NCI-H1417 (cell line): ENCODE results near the gene PIP4K2A.
"Not testable (repeated sequence)": the region's sequence is repeated elsewhere in the genome, so short reads cannot be mapped to it uniquely, and the experiment has no call there.

ENCODE experiments used
- DNase-seq, 3 experiments: peaks; one replicate each; lab custom pipeline; 2025; lab: John Stamatoyannopoulos, UW

Gene PIP4K2A

DNA sequence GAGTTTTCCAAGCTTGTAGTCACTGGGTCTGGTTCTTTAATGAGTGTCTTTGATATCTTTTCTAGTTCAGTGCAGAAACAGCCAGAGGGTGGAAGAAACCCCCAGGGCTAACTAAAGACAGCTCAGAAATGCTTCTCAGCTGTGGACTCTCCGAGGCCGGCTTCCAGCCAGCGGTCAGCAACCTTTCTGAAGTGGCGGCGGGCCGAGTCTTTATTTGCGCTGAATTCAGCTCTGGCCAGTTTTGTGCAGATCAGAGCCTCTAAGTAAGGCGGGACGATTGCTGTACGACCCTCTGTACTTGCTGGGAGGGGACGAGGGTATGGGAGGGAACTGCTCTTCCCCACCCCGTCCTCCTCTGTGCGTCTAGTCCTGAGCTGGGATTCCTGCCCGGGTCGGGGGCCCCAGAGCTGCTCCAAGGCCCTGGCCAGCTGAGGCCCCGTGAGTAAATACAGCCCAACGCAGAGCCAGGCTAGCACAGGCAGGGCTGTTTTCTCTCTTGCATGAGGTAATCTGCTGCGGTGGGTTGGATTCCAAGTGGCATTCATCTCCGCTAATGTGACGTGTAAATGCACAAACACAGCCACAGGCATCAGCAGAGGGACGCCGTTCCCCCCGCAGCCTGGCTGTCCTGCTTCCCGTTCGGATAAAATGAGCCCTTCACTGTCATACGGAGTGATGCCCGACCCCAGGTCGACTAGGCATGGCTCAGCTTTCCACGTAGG is 159.8 kb downstream of the PIP4K2A start:
- DNase-seq, result peak in 1 of 3 experiments; percentile 70

DNA sequence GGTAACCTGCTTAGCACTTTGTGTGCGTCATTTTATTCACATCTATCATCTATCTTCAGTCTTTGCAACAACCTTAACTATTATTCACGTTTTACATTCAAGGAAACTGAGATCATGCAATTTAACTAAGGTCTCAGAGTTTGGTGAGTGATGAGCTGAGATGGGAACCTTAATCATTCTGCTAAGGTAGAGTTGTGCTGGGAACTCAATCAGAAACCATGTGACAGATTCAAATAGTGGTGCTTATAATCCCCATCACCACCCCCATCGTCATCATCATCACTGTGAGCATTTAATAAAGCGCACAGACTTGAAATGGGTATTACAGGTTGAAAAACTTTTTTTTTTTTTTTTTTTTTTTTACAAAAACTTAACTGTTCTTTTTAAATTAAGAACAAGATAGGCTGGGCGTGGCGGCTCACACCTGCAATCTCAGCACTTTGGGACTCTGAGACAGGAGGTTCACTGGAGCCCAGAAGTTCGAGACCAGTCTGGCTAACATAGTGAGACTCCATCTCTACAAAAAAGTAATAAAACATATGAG is 160.9 kb downstream of the PIP4K2A start:
- no peak for DNase-seq

DNA sequence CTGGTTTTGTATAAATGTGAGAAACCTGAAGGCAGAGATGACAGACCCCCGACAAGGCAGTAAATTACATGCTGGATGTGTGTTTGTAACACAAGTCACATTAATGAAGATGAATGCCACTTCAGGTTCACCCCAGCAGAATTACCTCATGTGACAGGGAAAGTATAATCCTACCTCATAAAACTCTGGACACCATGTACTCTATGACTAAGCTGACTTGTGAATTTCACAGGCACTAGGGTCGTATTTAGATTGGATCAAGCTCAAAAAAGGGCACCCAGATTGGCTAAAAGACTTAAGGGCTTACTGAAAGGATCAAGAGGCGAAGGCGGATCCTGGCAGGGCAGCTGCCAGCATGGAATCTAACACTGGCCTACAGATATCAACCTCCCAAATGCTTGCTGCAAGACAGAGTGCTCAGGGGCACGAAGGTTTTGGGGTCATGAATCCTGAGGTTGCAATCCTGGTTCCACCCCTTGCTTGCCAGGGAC is 161.4 kb downstream of the PIP4K2A start:
- DNase-seq, result peak; percentile 10 to 82 (median 43)

DNA sequence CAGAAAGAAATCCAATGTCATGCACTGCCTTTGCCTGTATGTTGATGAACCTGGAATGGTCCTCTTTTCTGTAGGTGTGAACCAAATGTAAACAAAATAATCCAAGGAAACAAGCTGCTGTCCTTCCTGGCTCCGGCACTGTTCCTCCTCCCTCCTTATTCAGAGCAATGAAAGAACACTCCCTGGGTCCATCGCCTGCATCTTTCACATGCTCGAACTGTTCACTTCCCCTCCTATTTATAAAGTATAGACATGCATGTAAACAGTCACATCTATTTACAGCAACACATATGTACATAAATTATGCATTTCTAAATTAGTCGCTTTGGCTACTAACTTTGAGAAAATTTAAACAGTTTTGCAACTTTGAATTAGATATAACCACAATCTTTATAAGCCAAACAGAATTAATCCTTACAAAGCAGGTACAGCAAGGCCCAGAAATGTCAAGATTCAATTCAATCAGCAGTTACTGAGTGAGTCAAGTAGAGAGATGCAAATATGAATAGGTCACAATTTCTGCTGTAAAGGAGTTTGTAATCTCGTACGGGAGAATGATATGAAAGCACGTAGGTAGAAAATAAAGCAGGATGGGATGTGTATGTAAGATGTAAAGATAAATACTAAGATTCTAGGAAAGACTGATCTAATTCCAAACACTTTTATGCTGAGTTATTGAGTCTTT is 162.6 kb downstream of the PIP4K2A start:
- no peak for DNase-seq

DNA sequence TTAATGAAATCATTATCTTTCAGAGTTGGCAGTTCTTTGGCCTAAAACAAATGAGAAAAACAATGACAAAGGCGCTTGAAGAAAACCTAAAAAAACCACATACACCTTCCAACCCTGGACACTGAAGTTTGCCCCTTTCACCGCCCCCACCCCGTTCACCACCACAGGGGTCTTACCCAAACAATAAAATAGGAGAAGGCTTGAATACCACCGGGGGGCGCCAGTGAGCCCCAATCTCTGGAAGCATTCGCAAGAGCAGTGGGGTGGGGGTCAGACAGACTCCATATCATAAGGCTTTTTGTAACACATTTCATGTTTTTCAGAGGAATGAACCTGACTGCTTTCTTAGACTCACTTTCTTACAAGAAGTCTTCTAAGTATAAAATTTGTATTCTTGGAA is 163.6 kb downstream of the PIP4K2A start:
- DNase-seq, result peak in 2 of 3 experiments; percentile 6 to 31

DNA sequence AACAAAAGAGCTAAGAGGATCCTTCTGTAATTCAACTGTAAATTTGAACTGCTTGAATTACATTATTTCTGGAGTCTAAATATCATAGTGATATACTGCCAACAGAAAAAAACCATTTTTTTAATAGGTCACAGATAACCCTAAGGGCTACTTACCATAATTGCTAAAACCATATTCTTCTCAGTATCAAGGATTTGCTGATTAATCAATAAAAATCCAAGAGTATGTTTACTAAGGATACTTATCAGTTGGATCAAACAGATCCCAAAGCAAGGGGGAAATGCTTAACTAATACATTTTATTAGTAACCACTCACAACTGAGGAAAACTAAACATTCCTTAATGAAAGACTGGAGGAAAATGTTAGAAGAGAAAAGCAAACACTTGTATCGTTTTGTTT is 166.0 kb downstream of the PIP4K2A start:
- no peak for DNase-seq

DNA sequence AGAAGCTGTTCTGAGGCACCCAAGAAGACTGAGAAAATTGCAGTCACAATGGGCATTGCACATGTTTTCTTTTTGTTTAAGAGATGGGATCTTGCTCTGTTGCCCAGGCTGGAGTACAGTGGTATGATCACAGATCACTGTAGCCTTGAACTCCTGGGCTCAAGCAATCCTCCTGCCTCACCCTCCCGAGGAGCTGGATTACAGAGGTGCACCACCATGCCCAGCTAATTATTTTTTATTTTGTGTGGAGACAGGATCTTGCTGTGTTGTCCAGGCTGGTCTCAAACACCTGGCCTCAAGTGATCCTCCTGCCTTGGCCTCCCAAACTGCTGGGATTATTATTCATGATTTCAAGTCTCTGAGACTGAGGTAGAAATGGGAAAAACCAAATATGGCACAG is 168.7 kb downstream of the PIP4K2A start:
- DNase-seq, result no peak

DNA sequence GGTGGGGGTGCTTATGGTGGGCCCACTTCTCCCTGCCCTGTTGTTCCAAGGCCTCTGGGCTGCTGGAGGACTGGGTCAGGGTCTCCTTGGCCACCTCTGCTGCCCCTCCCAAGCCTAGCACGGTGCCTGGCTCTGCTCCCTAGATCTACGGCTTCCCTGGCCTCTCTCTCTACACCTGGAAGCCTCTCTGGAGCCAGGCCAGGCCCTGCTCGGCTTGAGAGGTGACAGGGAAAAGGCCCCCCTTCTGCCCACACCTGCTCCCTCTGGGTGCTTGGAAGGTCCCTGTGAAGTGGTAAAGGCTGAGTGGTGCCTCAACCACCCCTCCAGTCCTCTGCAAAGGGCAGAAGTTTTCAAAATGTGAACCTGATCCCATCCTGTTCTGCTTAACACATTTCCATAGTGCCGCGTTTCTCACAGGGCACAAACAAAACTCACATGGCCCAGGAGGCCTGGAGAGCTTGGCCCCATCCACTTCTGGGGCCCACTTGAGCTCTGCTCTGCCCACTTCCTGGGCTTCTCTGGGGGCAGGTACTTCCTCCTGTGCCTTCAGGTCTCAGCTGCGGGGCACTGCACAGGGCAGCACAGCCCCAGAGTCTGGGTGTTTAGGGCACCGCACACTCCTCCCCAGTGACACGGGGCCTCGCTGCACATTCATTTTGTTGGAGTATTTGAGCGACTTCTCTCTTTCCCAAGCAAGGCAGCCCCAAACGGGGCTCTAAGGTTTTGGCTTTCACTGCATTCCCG is 169.9 kb downstream of the PIP4K2A start:
- no peak for DNase-seq

DNA sequence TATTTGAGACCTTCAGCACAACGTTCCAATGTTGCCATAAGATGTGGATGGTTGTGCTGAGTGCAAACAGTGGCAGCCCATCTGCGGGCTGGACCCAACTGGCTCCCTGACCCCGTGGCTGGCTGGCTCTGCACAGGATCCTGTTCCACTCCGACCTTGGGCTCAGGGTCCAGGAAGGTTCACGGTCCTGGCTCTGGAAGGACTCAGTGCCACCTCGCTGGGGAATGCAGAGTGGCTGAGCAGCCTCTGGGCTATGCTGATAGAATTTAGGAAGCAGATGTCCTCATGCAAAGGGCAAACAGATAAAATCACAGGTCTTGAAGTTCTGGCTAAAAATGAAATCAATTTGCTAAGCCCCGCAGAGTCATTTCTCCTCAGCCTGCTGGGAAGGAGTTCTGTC is 171.6 kb downstream of the PIP4K2A start:
- no peak for DNase-seq

DNA sequence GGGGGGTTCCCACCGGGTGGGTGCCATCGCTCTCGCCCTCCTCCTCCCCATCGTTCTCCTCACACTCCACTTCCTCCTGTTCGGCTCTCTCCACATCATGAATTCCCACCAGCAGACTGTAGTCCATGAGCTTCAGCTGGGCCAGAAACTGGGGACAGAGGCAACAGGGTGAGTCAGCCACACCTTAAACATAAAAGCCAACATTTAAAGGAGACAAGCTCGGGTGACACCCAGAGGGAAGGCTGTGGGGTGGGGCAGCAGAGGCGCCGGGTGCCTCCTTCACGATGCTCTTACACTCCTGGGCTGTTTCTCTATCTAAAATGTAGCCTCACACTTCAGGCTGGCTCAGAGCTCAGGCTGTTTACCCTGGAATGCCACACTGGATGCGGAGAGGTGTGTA is 172.5 kb downstream of the PIP4K2A start:
- no peak for DNase-seq

DNA sequence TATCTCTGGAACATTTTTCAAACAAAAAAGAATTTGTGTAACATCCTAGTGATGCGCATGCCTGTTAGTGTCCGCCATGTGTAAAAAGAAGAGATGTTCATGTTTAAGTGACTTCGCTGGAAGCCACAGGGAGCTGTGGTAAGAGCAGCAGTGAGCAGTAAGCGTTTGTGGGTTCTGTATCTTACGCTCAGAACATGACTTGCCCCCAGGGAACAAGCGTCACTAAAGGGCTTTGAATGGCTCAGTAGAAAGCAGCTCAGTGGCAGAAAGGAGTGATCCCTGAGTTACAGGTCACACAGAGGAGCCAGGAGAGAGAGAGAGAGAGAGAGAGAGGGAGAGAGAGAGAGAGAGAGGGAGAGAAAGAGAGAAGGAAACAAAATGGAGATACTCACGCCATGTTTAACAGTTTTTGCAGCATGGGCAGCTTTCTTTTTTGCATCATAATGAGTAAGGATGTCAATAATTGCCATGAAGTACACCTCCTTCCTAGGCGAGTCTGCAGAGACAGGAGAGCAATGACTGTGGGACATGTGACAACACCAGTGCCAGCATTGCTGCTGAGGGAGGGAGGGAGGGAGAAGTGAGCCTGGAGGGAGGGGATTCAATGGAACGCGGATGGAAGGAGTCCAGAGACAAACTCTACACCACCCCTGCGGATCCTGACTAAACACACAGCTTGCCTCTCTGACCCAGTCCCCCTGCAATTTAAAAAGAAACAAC is 174.6 kb downstream of the PIP4K2A start:
- DNase-seq, result peak in 1 of 3 experiments; percentile 12

DNA sequence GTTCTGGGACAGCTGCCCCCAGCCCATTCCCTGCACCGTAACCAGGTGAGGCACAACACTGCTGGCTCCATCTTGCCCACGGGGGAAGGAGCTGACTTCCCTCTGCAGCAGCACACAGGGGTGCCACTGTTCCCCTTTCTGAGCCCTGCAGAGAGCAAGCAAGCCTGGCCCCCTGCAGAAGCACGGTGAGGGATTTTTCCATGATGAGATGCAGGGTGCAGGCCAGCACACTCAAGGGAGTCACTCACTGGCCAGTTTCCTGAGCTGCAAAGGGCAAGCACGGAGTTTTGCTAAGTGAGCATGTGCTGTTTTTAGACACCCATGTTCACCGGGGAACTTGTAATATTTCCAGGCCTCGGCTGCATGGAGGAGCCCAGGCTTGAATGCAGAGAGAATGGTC is 176.6 kb downstream of the PIP4K2A start:
- DNase-seq, result no peak

DNA sequence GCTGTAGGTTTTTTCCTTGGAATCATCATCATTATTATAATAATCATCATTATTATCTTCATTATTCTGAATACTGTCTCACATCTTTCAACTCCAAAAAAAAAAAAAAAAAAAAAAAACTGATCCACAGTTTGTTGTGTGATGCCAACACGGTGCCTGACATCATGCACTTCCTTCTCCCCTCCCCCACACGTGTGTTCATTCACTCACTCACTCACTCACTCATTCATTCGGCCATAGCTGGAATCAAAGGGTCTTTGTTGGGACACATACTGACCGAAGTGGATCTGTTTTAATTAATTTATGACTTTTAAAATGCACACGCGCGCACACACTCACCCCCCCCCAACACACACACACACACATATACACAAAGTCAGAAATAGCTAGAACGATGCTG is 177.8 kb downstream of the PIP4K2A start:
- no peak for DNase-seq

DNA sequence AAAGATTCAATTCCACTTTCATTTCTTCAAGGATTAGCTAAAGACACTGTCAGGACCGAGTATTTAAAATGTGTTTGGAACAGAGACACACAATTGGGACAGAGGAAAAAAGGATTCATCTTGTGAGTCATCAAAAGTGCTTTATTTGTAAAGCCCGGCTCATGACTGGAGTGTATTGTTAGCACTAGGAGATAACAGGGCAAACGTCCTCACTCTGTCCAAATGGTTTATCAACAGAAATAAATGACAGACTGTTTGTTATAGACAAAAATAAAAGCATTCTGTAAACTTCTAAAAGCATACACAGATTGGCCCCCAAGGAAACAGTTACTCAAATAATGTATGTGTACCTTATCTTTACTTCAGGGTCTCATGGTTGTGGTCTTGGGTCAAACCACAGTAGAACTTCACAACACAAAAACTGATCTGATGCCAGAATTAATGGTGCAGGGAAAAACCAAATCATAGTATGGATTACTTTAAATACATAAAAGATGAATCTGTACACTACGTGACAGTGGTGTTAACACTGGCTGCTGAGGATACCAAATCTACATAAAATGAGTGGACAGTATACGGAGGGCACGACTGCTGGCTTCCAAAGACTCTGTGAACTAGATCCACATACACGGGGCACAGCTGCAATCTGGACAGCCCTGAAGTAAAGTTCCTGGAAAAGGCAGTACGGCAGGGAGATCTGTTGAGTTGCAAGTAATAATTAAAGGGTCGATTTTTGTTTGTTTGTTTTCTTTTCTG is 179.4 kb downstream of the PIP4K2A start:
- no peak for DNase-seq

DNA sequence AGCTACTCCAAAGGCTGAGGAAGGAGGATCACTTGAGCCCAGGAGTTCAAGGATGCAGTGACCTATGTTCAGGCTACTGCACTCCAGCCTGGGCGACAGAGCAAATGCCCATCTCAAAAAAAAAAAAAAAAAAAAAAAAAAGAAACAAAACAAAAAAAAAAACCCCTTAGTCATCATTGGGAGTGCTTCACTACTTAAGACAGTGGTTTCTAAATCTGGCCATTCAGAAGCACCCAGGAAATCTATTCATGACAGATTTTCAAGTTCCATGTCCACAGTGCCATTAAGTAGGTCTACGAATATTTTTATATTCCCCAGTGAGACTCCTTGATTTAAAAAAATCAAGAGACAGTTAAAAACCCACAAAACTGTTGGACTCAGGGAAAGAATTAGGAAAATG is 182.9 kb downstream of the PIP4K2A start:
- no peak for DNase-seq

DNA sequence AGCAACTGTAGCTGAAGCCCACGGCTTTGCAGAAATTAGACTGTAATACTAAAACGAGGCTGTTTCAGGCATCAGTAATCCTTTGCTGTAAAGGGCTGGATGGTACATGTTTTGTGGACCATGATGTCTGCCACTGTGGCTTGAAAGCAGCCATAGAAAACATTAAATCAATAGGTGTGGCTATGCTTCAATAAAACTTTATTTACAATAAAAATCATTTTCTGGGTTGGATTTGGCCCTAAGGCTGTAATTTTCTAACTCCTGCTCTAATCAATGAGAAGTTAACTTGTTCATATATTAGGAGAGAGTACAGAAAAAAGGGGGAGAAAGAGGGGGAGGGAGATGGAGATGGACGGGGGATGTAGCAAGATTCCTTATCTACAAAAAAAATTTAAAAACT is 183.4 kb downstream of the PIP4K2A start:
- DNase-seq, result no peak

DNA sequence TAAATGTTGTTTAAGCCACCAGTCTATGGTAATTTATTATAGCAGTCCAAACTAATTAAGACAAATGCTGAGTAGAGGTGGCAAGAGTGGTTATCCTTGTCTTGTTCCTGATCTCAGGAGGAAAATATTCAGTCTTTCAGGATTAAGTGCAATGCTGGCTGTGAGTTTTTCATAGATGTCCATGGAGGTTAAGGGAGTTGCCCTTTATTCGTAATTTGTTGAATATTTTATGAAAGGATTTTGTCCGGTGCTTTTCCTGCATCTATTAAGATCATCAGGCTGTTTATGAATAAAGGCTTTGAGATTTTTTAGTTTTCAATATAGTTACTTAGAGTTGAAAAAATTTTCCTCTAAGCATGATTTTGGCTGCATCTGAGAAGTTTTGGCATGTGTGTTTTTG is 186.9 kb downstream of the PIP4K2A start:
- DNase-seq, result no peak

DNA sequence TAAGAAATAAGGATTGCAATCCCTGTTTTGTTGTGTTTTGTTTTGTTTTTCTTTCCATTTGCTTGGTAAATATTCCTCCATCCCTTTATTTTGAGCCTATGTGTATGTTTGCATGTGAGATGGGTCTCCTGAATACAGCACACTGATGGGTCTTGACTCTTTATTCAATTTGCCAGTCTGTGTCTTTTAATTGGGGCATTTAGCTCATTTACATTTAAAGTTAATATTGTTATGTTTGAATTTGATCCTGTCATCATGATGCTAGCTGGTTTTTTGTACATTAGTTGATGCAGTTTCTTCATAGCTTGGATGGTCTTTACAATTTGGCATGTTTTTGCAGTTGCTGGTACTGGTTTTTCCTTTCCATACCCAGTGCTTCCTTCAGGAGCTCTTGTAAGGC is 190.0 kb downstream of the PIP4K2A start:
- not testable (repeated sequence) for DNase-seq

DNA sequence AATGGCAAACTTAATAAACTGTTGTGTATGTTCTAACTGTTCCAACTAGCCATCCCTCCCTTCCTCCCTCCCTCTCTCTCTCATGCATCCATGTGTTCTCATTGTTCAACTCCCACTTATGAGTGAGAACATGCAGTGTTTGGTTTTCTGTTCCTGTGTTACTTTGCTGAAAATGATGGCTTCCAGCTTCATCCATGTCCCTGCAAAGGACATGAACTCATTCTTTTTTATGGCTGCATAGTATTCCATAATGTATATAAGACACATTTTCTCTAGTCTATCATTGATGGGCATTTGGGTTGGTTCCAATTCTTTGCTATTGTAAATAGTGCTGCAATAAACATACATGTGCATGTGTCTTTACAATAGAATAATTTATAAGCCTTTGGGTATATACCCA is 193.7 kb downstream of the PIP4K2A start:
- not testable (repeated sequence) for DNase-seq

DNA sequence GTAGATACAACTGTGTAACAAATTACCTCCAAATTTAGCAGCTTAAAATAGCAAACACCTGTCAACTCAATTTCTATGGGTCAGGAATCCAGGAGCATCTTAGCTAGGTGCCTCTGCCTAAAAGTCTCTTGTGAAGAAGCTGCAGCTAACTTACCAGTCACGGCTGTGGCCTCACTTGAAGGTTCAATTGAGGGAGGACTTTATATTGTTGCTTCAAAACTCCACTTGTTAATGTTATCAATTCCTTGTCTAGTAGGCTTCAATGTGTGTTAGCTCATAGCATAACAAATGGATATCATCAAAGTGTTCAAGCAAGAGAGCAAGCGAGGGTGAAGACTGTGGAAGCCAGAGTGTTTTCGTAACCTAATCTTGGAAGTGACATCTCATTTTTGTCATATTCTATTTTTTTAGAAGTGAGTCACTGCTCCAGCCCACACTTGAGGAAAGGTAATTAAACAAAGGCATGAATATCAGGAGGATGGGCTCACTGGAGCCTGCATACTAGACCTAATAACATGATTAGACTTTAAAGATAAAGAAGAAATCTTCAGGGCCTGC is 196.1 kb downstream of the PIP4K2A start:
- no peak for DNase-seq

DNA sequence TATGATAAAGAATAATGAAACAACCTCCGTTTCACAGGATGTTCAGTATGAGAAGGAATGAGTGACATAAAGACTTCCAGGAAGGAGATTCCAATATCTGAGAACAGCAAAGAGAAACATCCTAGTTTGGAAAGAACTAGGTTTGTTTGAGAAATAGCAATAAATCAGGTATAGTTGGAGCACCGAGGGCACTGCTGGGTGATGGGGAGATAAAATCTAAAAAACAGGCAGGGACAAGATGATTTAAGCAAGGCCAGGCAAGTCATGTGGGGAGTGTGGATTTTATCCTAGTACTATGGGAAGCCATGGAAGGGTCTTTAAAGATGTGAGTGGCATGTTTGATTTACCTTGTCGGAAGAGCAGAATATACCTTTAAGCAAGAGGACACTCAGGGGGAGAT is 199.4 kb downstream of the PIP4K2A start:
- no peak for DNase-seq
